H9 (cell line): ENCODE measurements around the gene ZNF79. TPM values are rescaled to one million over a fixed set of nuclear protein-coding genes. Genes with fewer than 3 reads are reported as not detected.

ENCODE experiments used
- DNase-seq: peaks from one replicate; pipeline ENCODE4 v3.0.0-alpha.2; 2017
- H2AFZ ChIP-seq: one replicate; pipeline ENCODE4 v1.6.1; 2013; ENCODE audit warnings: mild to moderate bottlenecking, low read length, control low read depth, moderate library complexity
- H2AK5ac ChIP-seq: 2 replicates; pipeline ENCODE4 v1.6.1; 2013; ENCODE audit warnings: low read length, control low read depth, mixed read lengths; ENCODE audit not compliant: insufficient read length
- H2BK120ac ChIP-seq: one replicate; pipeline ENCODE4 v1.6.1; 2013; ENCODE audit warnings: low read depth, mild to moderate bottlenecking, low read length, control low read depth, inconsistent platforms; ENCODE audit not compliant: poor library complexity, severe bottlenecking
- H2BK12ac ChIP-seq: 2 replicates; pipeline ENCODE4 v1.6.1; 2013; ENCODE audit warnings: low read length, control low read depth, mixed read lengths, low read depth; ENCODE audit not compliant: insufficient read length
- H2BK15ac ChIP-seq: 2 replicates; pipeline ENCODE4 v1.6.1; 2013; ENCODE audit warnings: low read depth, low read length, control low read depth
- H2BK20ac ChIP-seq: one replicate; pipeline ENCODE4 v1.6.1; 2013; ENCODE audit warnings: low read depth, mild to moderate bottlenecking, low read length, control low read depth, inconsistent platforms; ENCODE audit not compliant: poor library complexity, severe bottlenecking
- H2BK5ac ChIP-seq: 2 replicates; pipeline ENCODE4 v1.6.1; 2013; ENCODE audit warnings: low read length, control low read depth, mixed read lengths; ENCODE audit not compliant: insufficient read length
- H3K14ac ChIP-seq: 2 replicates; pipeline ENCODE4 v1.6.1; 2013; ENCODE audit warnings: low read length, control low read depth; ENCODE audit not compliant: insufficient read depth
- H3K18ac ChIP-seq: 2 replicates; pipeline ENCODE4 v1.6.1; 2013; ENCODE audit warnings: low read depth, mild to moderate bottlenecking, mixed read lengths, low read length, control low read depth; ENCODE audit not compliant: insufficient read length
- H3K23ac ChIP-seq: 2 replicates; pipeline ENCODE4 v1.6.1; 2013; ENCODE audit warnings: low read length, control low read depth, mixed read lengths, low read depth; ENCODE audit not compliant: insufficient read length
- H3K23me2 ChIP-seq: 2 replicates; pipeline ENCODE4 v1.6.1; 2013; ENCODE audit warnings: low read depth, mild to moderate bottlenecking, mixed read lengths, low read length, control low read depth; ENCODE audit not compliant: insufficient read length, poor library complexity, severe bottlenecking
- H3K27ac ChIP-seq: 2 replicates; pipeline ENCODE4 v1.5.1; 2013; ENCODE audit warnings: low read length, control low read depth, mixed read lengths, low read depth; ENCODE audit not compliant: insufficient read length
- H3K27me3 ChIP-seq: 2 replicates; pipeline ENCODE4 v1.6.1; 2013; ENCODE audit warnings: low read length, control low read depth, inconsistent platforms; ENCODE audit not compliant: insufficient read depth
- H3K4ac ChIP-seq: 2 replicates; pipeline ENCODE4 v1.6.1; 2013; ENCODE audit warnings: low read depth, mild to moderate bottlenecking, control low read depth, inconsistent platforms, low read length, moderate library complexity
- H3K4me1 ChIP-seq: 2 replicates; pipeline ENCODE4 v1.6.1; 2013; ENCODE audit warnings: low read length, control low read depth, inconsistent platforms; ENCODE audit not compliant: insufficient read depth
- H3K4me2 ChIP-seq: 2 replicates; pipeline ENCODE4 v1.6.1; 2013; ENCODE audit warnings: low read length, control low read depth, mixed read lengths; ENCODE audit not compliant: insufficient read length, insufficient read depth
- H3K56ac ChIP-seq: 2 replicates; pipeline ENCODE4 v1.6.1; 2013; ENCODE audit warnings: low read depth, mild to moderate bottlenecking, mixed read lengths, low read length, control low read depth; ENCODE audit not compliant: insufficient read length
- H3K79me1 ChIP-seq: 2 replicates; pipeline ENCODE4 v1.6.1; 2013; ENCODE audit warnings: low read depth, mild to moderate bottlenecking, moderate library complexity, low read length, control low read depth, inconsistent platforms; ENCODE audit not compliant: insufficient read depth, poor library complexity, severe bottlenecking
- H3K79me2 ChIP-seq: 2 replicates; pipeline ENCODE4 v1.6.1; 2013; ENCODE audit warnings: low read length, control low read depth, inconsistent platforms; ENCODE audit not compliant: insufficient read depth
- H3K9ac ChIP-seq: 2 replicates; pipeline ENCODE4 v1.6.1; 2013; ENCODE audit warnings: low read length, control low read depth, mixed read lengths; ENCODE audit not compliant: insufficient read length; ENCODE audit errors: extremely low read depth
- H3K9me3 ChIP-seq: one replicate; pipeline ENCODE4 v1.6.1; 2013; ENCODE audit warnings: low read depth, low read length, inconsistent platforms; ENCODE audit not compliant: control insufficient read depth
- H3T11ph ChIP-seq: one replicate; pipeline ENCODE4 v1.6.1; 2013; ENCODE audit warnings: mild to moderate bottlenecking, low read length, control low read depth, inconsistent platforms
- H4K20me1 ChIP-seq: one replicate; pipeline ENCODE4 v1.6.1; 2013; ENCODE audit not compliant: control insufficient read depth, insufficient read length, insufficient read depth
- H4K5ac ChIP-seq: 2 replicates; pipeline ENCODE4 v1.6.1; 2013; ENCODE audit warnings: low read depth, mild to moderate bottlenecking, mixed read lengths, low read length, control low read depth; ENCODE audit not compliant: insufficient read length
- H4K8ac ChIP-seq: replicated peaks from 2 replicates; pipeline ENCODE4 v1.6.1; 2013; ENCODE audit warnings: low read length, control low read depth, mixed read lengths, low read depth; ENCODE audit not compliant: insufficient read length
- H4K91ac ChIP-seq: 2 replicates; pipeline ENCODE4 v1.6.1; 2013; ENCODE audit warnings: low read depth, mild to moderate bottlenecking, moderate library complexity, mixed read lengths, low read length, control low read depth; ENCODE audit not compliant: insufficient read length
- H3K27ac Mint-ChIP-seq, 3 experiments: 2 replicates in 2 of 3; 3 replicates in 1 of 3; pipeline ENCODE4 v1.8.0; 2020 to 2021; ENCODE audit warnings: mixed read lengths in 3 of 3, mild to moderate bottlenecking in 1 of 3, moderate library complexity in 1 of 3
- H3K27me3 Mint-ChIP-seq: 2 replicates; pipeline ENCODE4 v1.8.0; 2021; ENCODE audit warnings: low read depth, mild to moderate bottlenecking, moderate library complexity, mixed read lengths
- H3K36me3 Mint-ChIP-seq, 3 experiments: 2 replicates in 2 of 3; 3 replicates in 1 of 3; pipeline ENCODE4 v1.8.0; 2020 to 2021; ENCODE audit warnings: low read depth in 3 of 3, mixed read lengths in 3 of 3; ENCODE audit not compliant: insufficient read depth in 1 of 3
- H3K4me1 Mint-ChIP-seq, 2 experiments: 2 replicates each; pipeline ENCODE4 v1.8.0; 2020; ENCODE audit warnings: mixed read lengths in 2 of 2
- H3K4me3 Mint-ChIP-seq, 2 experiments: 2 replicates in 1 of 2; 3 replicates in 1 of 2; pipeline ENCODE4 v1.8.0; 2020 to 2021; ENCODE audit warnings: mild to moderate bottlenecking in 2 of 2, mixed read lengths in 2 of 2, moderate library complexity in 1 of 2
- H3K9me3 Mint-ChIP-seq, 2 experiments: 2 replicates in 1 of 2; 3 replicates in 1 of 2; pipeline ENCODE4 v1.8.0; 2020; ENCODE audit warnings: mild to moderate bottlenecking in 2 of 2, mixed read lengths in 2 of 2, moderate library complexity in 1 of 2
- CTCF ChIP-seq: fragments of 200-600 bp; sonication (generic); conservative IDR thresholded peaks from 3 replicates; pipeline ENCODE4 v1.8.0; 2021; ENCODE audit warnings: antibody characterized with exemption, mild to moderate bottlenecking
- WGBS: extraction: QIAGEN DNeasy Blood & Tissue Kit; methylation state at CpG from one replicate; pipeline ENCODE4 v1.1.7; 2013; ENCODE audit warnings: missing lambda C conversion rate, low lambda C conversion rate, mixed read lengths; ENCODE audit not compliant: insufficient read length; ENCODE audit errors: extremely low coverage; 5-methylcytosine and 5-hydroxymethylcytosine counted together
- total RNA-seq: library from RNA; stranded (reverse); gene quantifications from 2 replicates; pipeline ENCODE4 v1.2.1, GENCODE V29; 2021

ZNF79 gene
- total RNA-seq, 1 experiment from 2014 or later = 11.5 TPM

- Histone ChIP-seq H3K14ac (no peak overlapping the region), H2BK5ac (no peak overlapping the region), H3K4me1 (peaks cover 4% of the 10 kb centered on the region), H2BK15ac (no peak overlapping the region), H2BK12ac (no peak overlapping the region), H2AK5ac (no peak overlapping the region), H4K20me1 (no peaks in the 10 kb centered on the region), H3K79me2 (peaks cover 20% of the 10 kb centered on the region; the same call in 1 of the 2 replicates), H3K4me2 (peak overlapping the region; percentile 93), H3K23ac (no peak overlapping the region), H3K23me2 (peaks cover 18% of the 10 kb centered on the region), H3K27me3 (no peaks in the 10 kb centered on the region), H4K5ac (no peak overlapping the region), H3K27ac (no peak overlapping the region), H3K4ac (no peak overlapping the region), H3K18ac (no peak overlapping the region), H4K8ac (no peak overlapping the region), H3T11ph (no peak overlapping the region), H3K9ac (peak overlapping the region; percentile 52), H3K56ac (no peak overlapping the region), H2AFZ (no peak overlapping the region), H4K91ac (no peak overlapping the region), H3K9me3 (no peaks in the 10 kb centered on the region), H2BK20ac (no peak overlapping the region), H2BK120ac (no peak overlapping the region), H3K79me1 (peaks cover 2% of the 10 kb centered on the region)
- H3K9me3 Mint-ChIP-seq = peaks cover 0 to 4% of the 10 kb centered on the region in 2 experiments; a peak in 4 of 5 replicates
- no CpG with 5 or more reads among the region's 14 CpGs for WGBS
- H3K27ac Mint-ChIP-seq = peak overlapping the region; percentile 90 to 99 (median 96); a peak in 5 of 7 replicates
- TF ChIP-seq CTCF = no peak
- peaks cover 2% of the 10 kb centered on the region for H3K27me3 Mint-ChIP-seq
- peak overlapping the region; percentile 96 to 99 for H3K4me3 Mint-ChIP-seq
- H3K4me1 Mint-ChIP-seq = peaks cover 24 to 28% of the 10 kb centered on the region in 2 experiments
- peaks cover 54 to 59% (median 55%) of the 10 kb centered on the region in 3 experiments for H3K36me3 Mint-ChIP-seq
- DNase-seq = no peak
Observed at GRCh38 chr9:127451608-127451857, 27.4 kb downstream of the ZNF79 start.
